ENCODE measurements around the gene PLPP1. TPM values are rescaled to one million over a fixed set of nuclear protein-coding genes. Genes with fewer than 3 reads are reported as not detected.

Gene PLPP1
- total and polyA plus RNA-seq, 8 donors = 56.2 to 93.6 (median 85.1) TPM

DNA sequence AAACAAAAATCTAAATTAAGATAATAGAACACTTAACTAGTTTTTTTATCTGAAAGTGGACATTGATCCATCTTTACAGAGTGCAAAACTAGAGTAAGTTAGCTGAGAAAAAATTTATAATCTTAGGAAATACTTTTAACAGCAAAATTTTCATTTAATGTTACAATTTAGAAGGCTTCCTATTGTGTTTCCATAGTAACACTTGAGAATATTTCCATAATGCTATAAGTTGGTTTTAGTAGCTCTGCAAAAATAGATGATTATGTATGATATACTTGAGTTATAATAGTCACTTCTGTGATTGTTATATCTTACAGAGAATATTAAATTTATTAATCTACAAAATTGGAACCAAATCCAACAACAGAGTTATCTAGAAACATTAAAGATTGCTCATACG lies 148.4 kb downstream of the PLPP1 start:
- intact Hi-C loops (cut with DNase I) = no loop called here

DNA sequence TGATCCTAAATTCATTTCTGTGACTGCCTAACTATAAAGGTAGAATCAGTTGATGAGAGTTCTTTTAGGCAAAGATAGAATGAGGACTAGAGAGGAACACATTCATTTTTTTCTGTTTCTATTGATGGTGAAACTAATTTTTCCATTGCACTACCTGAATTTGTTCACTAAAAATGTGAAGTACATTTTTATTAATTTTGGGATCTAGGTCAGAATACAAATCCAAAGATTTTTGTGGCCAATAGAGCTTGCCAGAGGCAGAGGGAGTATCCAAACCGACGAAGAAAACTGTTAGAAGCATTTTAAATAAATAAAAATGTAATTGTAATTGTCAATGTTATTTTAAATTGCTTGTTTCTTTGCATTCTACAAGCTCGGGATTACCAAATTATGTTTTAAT lies 148.9 kb downstream of the PLPP1 start:
- Histone ChIP-seq H3K4me3 (no peak overlapping the region), H3K9me3 (peaks cover 0 to 16% of the 10 kb centered on the region in 2 donors), H3K4me1 (no peaks in the 10 kb centered on the region), H3K27ac (no peak overlapping the region), H3K36me3 (peaks cover 0 to 60% of the 10 kb centered on the region in 2 donors), H3K27me3 (no peaks in the 10 kb centered on the region)
- intact Hi-C loops (cut with DNase I) = no loop called here
- DNase-seq (no peak), ATAC-seq (no peak)
- TF ChIP-seq, protein P1, sequence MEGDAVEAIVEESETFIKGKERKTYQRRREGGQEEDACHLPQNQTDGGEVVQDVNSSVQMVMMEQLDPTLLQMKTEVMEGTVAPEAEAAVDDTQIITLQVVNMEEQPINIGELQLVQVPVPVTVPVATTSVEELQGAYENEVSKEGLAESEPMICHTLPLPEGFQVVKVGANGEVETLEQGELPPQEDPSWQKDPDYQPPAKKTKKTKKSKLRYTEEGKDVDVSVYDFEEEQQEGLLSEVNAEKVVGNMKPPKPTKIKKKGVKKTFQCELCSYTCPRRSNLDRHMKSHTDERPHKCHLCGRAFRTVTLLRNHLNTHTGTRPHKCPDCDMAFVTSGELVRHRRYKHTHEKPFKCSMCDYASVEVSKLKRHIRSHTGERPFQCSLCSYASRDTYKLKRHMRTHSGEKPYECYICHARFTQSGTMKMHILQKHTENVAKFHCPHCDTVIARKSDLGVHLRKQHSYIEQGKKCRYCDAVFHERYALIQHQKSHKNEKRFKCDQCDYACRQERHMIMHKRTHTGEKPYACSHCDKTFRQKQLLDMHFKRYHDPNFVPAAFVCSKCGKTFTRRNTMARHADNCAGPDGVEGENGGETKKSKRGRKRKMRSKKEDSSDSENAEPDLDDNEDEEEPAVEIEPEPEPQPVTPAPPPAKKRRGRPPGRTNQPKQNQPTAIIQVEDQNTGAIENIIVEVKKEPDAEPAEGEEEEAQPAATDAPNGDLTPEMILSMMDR (IDR thresholded peaks at IDR 0.05) = no peak

More for the DNA sequence above, 148.4 kb downstream of the PLPP1 start:
- Histone ChIP-seq H3K27me3 (no peaks in the 10 kb centered on the region), H3K27ac (no peak overlapping the region), H3K4me1 (no peaks in the 10 kb centered on the region), H3K9me3 (peaks cover 0 to 16% of the 10 kb centered on the region in 2 donors), H3K4me3 (no peak overlapping the region), H3K36me3 (peaks cover 0 to 65% of the 10 kb centered on the region in 2 donors)
- DNase-seq (no peak), ATAC-seq (no peak)
- TF ChIP-seq, protein P1 (IDR thresholded peaks at IDR 0.05) = no peak

DNA sequence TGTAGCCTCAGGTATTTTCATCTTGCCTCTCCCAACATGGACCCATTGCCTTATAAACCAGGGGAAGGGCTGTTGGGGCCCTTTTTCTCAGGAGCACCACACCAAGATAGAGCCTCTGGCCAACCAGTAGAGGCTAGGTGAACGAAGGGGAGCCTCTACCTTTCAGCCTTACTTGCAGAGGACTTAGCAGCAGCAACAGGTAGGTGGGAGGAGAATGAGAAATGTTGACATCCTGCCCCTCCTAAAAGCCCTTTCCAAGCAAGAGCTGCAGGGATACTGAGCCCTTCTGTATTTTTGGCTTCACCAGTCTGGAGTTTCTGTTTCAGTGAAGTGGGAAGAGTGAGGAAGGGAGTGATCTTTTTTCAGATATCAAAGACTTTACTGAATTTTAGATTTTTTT lies 149.5 kb downstream of the PLPP1 start:
- TF ChIP-seq, protein P1 (IDR thresholded peaks at IDR 0.05) = no peak
- ATAC-seq (no peak), DNase-seq (no peak)
- Histone ChIP-seq H3K9me3 (peaks cover 0 to 16% of the 10 kb centered on the region in 2 donors), H3K36me3 (peaks cover 0 to 58% of the 10 kb centered on the region in 2 donors), H3K27ac (no peak overlapping the region), H3K27me3 (no peaks in the 10 kb centered on the region), H3K4me3 (no peak overlapping the region), H3K4me1 (no peaks in the 10 kb centered on the region)
- intact Hi-C loops (cut with DNase I) = no loop called here

DNA sequence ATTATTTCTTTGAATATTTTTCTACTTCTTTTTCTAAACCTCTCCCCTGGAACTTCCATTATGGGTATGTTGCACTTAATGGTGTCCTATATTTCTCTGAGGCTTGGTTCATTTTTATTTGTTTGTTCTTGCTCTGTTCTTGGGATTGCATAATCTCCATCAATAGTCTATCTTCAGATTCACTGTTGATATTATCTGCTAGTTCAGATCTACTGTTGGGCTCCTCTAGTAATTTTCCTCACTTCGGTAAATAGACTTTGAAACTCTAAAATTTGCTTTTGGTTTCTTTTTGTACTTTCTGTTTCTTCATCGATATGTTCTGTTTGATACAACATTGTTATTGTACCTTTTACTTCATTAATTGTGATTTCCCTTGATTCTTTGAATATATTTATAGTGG lies 150.7 kb downstream of the PLPP1 start:
- Histone ChIP-seq H3K4me1 (no peaks in the 10 kb centered on the region), H3K4me3 (no peak overlapping the region), H3K9me3 (peaks cover 0 to 16% of the 10 kb centered on the region in 2 donors), H3K27ac (no peak overlapping the region), H3K27me3 (no peaks in the 10 kb centered on the region), H3K36me3 (peaks cover 0 to 58% of the 10 kb centered on the region in 2 donors)
- intact Hi-C loops (cut with DNase I) = no loop called here
- TF ChIP-seq, protein P1 (IDR thresholded peaks at IDR 0.05) = no peak
- DNase-seq (no peak), ATAC-seq (no peak)

DNA sequence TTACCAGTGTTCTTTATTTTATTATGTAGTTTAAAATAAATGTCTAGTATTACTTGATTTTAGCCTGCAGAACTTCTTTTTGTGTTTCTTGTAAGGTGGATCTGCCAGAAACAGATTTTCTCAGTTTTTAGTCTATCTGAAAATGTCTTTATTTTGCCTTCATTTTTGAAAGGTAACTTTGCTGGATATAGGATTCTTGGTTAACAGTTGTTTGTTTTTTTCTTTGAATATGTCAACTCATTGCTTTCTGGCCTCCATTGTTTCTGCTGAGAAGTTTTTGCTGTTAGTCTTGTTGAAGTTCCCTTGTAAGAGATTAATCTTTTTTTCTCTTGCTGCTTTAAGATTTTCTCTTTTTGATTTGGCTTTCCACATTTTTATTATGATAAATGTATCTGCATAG lies 151.5 kb downstream of the PLPP1 start:
- H3K4me1 ChIP-seq = no peaks in the 10 kb centered on the region
- peaks cover 0 to 16% of the 10 kb centered on the region in 2 donors for H3K9me3 ChIP-seq
- intact Hi-C loops (cut with DNase I) = no loop called here
- TF ChIP-seq, protein P1 (IDR thresholded peaks at IDR 0.05) = no peak
- H3K4me3 ChIP-seq = no peak overlapping the region
- no peak for ATAC-seq
- no peak for DNase-seq
- H3K27me3 ChIP-seq = no peaks in the 10 kb centered on the region
- no peak overlapping the region for H3K27ac ChIP-seq
- peaks cover 0 to 59% of the 10 kb centered on the region in 2 donors for H3K36me3 ChIP-seq

All from left lung (tissue), 10 donors.